GM23338 (cell line): ENCODE data around the gene KIAA0586.

ENCODE experiments used
- CTCF ChIP-seq, 2 experiments: fragments of 200-600 bp in 1 of 2; sonication (generic) in 1 of 2; conservative IDR thresholded peaks; 2 replicates each; pipeline versions ENCODE4 v1.5.1 to v1.6.1; 2016 to 2017; ENCODE audit warnings: antibody characterized with exemption in 2 of 2, low read depth in 2 of 2, mild to moderate bottlenecking in 2 of 2, moderate library complexity in 1 of 2
- EZH2 ChIP-seq: fragments of 200-600 bp; sonication (generic); IDR thresholded peaks from one replicate; pipeline ENCODE4 v1.8.0; 2017; ENCODE audit warnings: antibody characterized with exemption, mild to moderate bottlenecking, low read depth; ENCODE audit not compliant: unreplicated experiment
- NANOG ChIP-seq: IDR thresholded peaks from 2 replicates; pipeline ENCODE4 v1.6.1; 2016; ENCODE audit warnings: antibody characterized with exemption, borderline replicate concordance
- POLR2AphosphoS5 ChIP-seq: IDR thresholded peaks from 2 replicates; pipeline ENCODE4 v1.6.1; 2016; ENCODE audit warnings: antibody characterized with exemption, low read depth
- REST ChIP-seq: IDR thresholded peaks from one replicate; pipeline ENCODE4 v1.6.1; 2018; ENCODE audit warnings: antibody characterized with exemption; ENCODE audit not compliant: unreplicated experiment
- ZNF114 ChIP-seq: fragments of 250-450 bp; sonication (Bioruptor Pico); IDR thresholded peaks from 2 replicates; pipeline ENCODE4 v1.5.0; 2020; ENCODE audit warnings: mild to moderate bottlenecking, moderate library complexity

- TF ChIP-seq NANOG (no peak), CTCF (conservative IDR thresholded peaks at IDR 0.05; ENCODE audit: low read depth in 2 of 2) (no peak), EZH2 (no peak), POLR2AphosphoS5 (no peak), REST (no peak), ZNF114 (no peak)
These were observed 107.5 kb downstream of the KIAA0586 start for GRCh38 chr14:58535044-58535443.
